GM06990 (cell line): ENCODE measurements around the gene MYO1C.

Source experiments
- DNase-seq: peaks from one replicate; pipeline ENCODE4 v3.0.0-alpha.2; 2011; ENCODE audit not compliant: insufficient read length; ENCODE audit errors: extremely low read depth
- H3K27me3 ChIP-seq: replicated peaks from 2 replicates; pipeline ENCODE4 v1.6.0; 2011; ENCODE audit warnings: low read length; ENCODE audit not compliant: control insufficient read depth, insufficient read depth
- H3K36me3 ChIP-seq: 2 replicates; pipeline ENCODE4 v1.5.1; 2011; ENCODE audit warnings: low read length; ENCODE audit not compliant: control insufficient read depth, insufficient read depth
- H3K4me3 ChIP-seq: replicated peaks from 2 replicates; pipeline ENCODE4 v1.5.1; 2011; ENCODE audit warnings: low read depth, mild to moderate bottlenecking, control low read depth, low read length
- CTCF ChIP-seq: IDR thresholded peaks from 2 replicates; pipeline ENCODE4 v1.5.1; 2011; ENCODE audit warnings: low read length, control low read depth, mild to moderate bottlenecking, inconsistent platforms; ENCODE audit not compliant: insufficient read depth, poor library complexity, severe bottlenecking

MYO1C gene

GRCh38 chr17:1473170-1473569 lies 19.3 kb downstream of the MYO1C start:
- DNase-seq: no peak
- no peaks in the 10 kb centered on the region for H3K27me3 ChIP-seq
- peaks cover 35% of the 10 kb centered on the region for H3K36me3 ChIP-seq
- H3K4me3 ChIP-seq: no peak overlapping the region
- no peak for TF ChIP-seq CTCF

GRCh38 chr17:1471911-1472821 lies 20.3 kb downstream of the MYO1C start:
- Histone ChIP-seq H3K27me3 (no peaks in the 10 kb centered on the region), H3K36me3 (peaks cover 35% of the 10 kb centered on the region), H3K4me3 (no peak overlapping the region)
- DNase-seq: no peak
- no peak for TF ChIP-seq CTCF

GRCh38 chr17:1471490-1471889 lies 21.0 kb downstream of the MYO1C start:
- Histone ChIP-seq H3K36me3 (peaks cover 36% of the 10 kb centered on the region), H3K27me3 (no peaks in the 10 kb centered on the region), H3K4me3 (no peak overlapping the region)
- no peak for DNase-seq
- TF ChIP-seq CTCF: no peak

- H3K36me3 ChIP-seq: peaks cover 36% of the 10 kb centered on the region
- DNase-seq: no peak
- H3K4me3 ChIP-seq: no peak overlapping the region
- TF ChIP-seq CTCF: no peak
- no peaks in the 10 kb centered on the region for H3K27me3 ChIP-seq
Observed at GRCh38 chr17:1470755-1471462, 21.6 kb downstream of the MYO1C start.

- H3K4me3 ChIP-seq: no peak overlapping the region
- no peak for TF ChIP-seq CTCF
Observed at GRCh38 chr17:1470071-1470754, 22.3 kb downstream of the MYO1C start.

More at GRCh38 chr17:1470071-1470754, 22.3 kb downstream of the MYO1C start:
- no peak for DNase-seq
- Histone ChIP-seq H3K27me3 (no peaks in the 10 kb centered on the region), H3K36me3 (peaks cover 34% of the 10 kb centered on the region)
